ENCODE results near the gene STRBP.

The STRBP gene

DNA sequence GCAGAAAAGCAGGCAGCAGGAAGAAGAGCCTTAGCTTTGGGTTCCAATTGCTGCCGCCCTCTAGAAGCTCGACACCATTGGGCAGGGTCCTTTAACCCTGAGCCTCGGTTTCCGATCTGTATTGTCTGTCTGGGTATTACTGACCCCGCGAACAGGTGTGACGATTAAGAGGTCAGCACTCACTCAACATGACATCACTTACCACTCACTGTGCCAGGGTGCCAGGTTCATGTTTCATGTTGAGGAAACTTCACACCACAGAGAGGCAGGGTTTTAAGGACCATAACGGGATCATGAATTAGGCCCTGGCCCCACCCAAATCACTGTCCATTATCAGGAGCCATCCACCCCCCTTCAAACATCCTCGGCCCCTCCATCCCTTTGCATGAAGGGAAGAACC lies 159.4 kb downstream of the STRBP start:
- no peak overlapping the region for H3K4me3 Mint-ChIP-seq
- DNase-seq (ENCODE audit: low spot score in 2 of 2) (no peak), ATAC-seq (replicated peaks; ENCODE audit: extremely low read depth, poor library complexity, severe bottlenecking) (no peak)
- H3K27ac Mint-ChIP-seq (ENCODE audit: low read depth): no peak overlapping the region
- H3K9me3 Mint-ChIP-seq: no peaks in the 10 kb centered on the region
- peaks cover 9% of the 10 kb centered on the region for H3K36me3 Mint-ChIP-seq (ENCODE audit: insufficient read depth)
- H3K27me3 Mint-ChIP-seq: no peaks in the 10 kb centered on the region
- no peaks in the 10 kb centered on the region for H3K4me1 Mint-ChIP-seq

DNA sequence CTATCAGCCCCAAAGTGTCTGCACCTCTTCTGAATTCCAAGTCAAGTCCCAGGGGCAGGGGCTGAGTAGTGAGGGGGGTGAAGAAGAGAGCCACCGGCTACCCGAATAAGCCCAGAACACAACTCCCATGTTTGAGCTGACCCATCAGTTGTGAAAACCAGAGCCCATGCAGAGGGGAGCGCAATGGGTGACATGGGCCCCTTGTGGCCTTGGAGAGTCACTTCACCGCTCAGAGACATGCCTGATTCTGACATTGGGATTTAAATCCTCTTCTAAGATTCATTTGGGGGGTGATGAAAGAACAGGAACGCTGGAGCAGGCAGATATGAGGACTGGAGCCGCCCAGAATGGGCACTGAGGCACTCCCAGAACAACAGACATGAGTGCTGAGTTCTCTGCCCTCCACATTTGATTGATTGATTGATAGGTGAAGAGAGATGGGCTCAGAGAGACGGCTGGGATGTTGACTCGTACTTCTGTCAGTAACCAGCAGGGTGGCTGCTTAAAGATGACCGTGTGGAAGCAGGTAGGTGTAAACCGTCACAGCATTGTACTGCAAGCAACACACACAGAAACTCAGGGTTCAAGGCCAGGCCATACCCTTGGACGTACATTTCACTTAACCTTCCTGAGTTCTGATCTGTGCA lies 160.6 kb downstream of the STRBP start:
- Mint-ChIP-seq H3K4me3 (no peak overlapping the region), H3K9me3 (no peaks in the 10 kb centered on the region), H3K36me3 (ENCODE audit: insufficient read depth) (peaks cover 15% of the 10 kb centered on the region), H3K27me3 (no peaks in the 10 kb centered on the region), H3K27ac (ENCODE audit: low read depth) (no peak overlapping the region), H3K4me1 (no peaks in the 10 kb centered on the region)
- ATAC-seq (replicated peaks; ENCODE audit: extremely low read depth, poor library complexity, severe bottlenecking) (no peak), DNase-seq (ENCODE audit: low spot score in 2 of 2) (no peak)

DNA sequence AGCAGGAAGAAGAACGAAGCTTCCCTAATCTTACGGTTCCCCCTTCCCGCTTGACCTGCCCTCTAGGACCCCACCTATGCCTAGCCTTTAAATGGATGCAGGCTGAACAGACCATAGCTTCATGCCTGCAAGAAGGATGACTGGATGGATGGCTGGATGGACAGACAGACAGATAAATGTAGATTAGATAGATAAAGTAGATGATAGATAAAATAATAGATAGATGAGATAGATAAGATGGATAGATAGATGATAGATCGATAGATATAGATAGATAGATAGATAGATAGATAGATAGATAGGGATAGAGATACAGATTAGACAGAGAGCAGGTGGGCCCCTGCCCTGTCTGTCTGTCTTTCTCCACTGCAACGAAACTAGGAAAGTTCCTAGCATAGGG lies 162.9 kb downstream of the STRBP start:
- no peaks in the 10 kb centered on the region for H3K4me1 Mint-ChIP-seq
- no peak overlapping the region for H3K4me3 Mint-ChIP-seq
- H3K27me3 Mint-ChIP-seq: no peaks in the 10 kb centered on the region
- no peak for DNase-seq (ENCODE audit: low spot score in 2 of 2)
- H3K9me3 Mint-ChIP-seq: no peaks in the 10 kb centered on the region
- H3K36me3 Mint-ChIP-seq (ENCODE audit: insufficient read depth): peaks cover 26% of the 10 kb centered on the region
- H3K27ac Mint-ChIP-seq (ENCODE audit: low read depth): no peak overlapping the region
- no peak for ATAC-seq (replicated peaks; ENCODE audit: extremely low read depth, poor library complexity, severe bottlenecking)

DNA sequence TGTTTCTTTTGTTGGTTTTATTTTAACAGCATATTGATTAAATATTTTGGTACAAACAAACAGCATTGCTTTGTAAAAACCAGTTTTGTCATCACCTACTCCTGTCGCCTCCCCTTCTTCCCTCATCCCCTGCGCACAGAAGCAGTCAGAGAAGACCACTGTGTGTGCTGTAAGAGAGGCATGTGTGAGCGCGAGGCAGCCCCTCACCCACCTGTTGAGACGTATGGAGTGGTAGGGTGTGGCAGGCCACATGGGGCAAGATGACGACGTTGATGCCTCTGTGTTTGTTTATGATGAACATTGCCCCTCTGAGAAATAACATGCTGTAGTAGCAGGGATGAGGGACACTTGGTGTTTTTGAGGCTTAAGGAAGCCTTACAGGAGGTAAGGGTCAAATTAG lies 163.6 kb downstream of the STRBP start:
- Mint-ChIP-seq H3K36me3 (ENCODE audit: insufficient read depth) (peaks cover 27% of the 10 kb centered on the region), H3K27me3 (no peaks in the 10 kb centered on the region), H3K4me1 (no peaks in the 10 kb centered on the region), H3K9me3 (no peaks in the 10 kb centered on the region), H3K4me3 (no peak overlapping the region), H3K27ac (ENCODE audit: low read depth) (no peak overlapping the region)
- DNase-seq (ENCODE audit: low spot score in 2 of 2): no peak
- ATAC-seq (replicated peaks; ENCODE audit: extremely low read depth, poor library complexity, severe bottlenecking): no peak

DNA sequence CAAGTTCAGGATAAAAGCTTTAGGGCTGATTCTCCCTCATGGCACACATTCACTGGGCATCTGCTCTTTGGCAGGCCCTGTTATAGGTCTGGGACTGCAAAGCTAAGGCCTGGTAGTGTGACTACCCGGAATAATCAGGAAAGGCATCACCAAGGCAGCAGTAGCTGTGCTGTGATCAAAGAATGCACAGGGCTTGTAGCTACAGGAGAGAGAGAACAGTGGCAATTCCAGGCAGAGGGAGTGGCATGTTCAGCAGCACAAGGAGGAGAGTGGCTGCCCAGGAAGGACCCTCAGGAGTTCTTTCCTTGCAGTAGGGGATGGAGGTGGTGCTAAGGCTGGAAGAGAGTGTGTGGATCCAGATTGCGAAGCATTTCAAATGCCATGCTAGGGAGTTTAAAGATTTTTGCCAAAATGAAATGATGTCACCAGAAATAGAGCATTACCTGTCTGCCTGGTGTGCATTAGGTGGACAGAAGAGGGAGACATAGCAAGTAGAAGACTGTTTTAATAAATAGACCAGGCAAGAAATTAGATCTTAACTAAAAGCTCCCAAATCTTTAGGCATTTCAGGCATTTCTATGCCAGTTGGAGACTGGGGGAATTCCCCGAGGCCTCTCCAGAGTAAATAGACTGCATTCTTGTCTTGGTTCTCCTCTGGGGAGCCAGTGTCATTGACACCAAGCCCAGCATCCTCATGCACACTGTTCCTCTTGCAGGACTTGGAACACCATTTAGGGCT lies 165.8 kb downstream of the STRBP start:
- H3K4me1 Mint-ChIP-seq: no peaks in the 10 kb centered on the region
- H3K36me3 Mint-ChIP-seq (ENCODE audit: insufficient read depth): peaks cover 40% of the 10 kb centered on the region
- H3K4me3 Mint-ChIP-seq: no peak overlapping the region
- DNase-seq (ENCODE audit: low spot score in 2 of 2): no peak
- H3K27ac Mint-ChIP-seq (ENCODE audit: low read depth): no peak overlapping the region
- no peaks in the 10 kb centered on the region for H3K9me3 Mint-ChIP-seq
- no peak for ATAC-seq (replicated peaks; ENCODE audit: extremely low read depth, poor library complexity, severe bottlenecking)
- no peaks in the 10 kb centered on the region for H3K27me3 Mint-ChIP-seq

DNA sequence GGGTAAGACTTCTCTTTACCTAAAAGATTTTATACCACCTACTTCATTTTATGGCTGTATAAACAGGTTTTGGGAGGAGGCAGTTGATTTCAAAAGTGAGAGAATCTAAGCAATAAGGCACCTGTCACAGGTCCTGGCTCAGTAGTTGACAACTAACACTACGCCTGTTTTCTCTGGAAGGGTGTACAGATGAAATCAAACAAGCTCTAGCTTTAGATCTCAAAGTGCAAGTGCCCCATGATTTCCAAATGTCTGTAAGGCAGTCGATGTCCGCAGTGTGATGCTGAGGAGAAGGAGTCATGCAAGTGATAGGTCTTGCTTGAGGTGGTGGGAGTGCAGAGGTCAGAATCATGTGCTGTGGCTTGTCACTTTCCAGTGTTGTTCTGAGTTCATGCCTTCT lies 168.8 kb downstream of the STRBP start:
- no peaks in the 10 kb centered on the region for H3K4me1 Mint-ChIP-seq
- no peaks in the 10 kb centered on the region for H3K27me3 Mint-ChIP-seq
- no peaks in the 10 kb centered on the region for H3K9me3 Mint-ChIP-seq
- DNase-seq (ENCODE audit: low spot score in 2 of 2) (no peak), ATAC-seq (replicated peaks; ENCODE audit: extremely low read depth, poor library complexity, severe bottlenecking) (no peak)
- H3K4me3 Mint-ChIP-seq: no peak overlapping the region
- H3K27ac Mint-ChIP-seq (ENCODE audit: low read depth): no peak overlapping the region
- peaks cover 38% of the 10 kb centered on the region for H3K36me3 Mint-ChIP-seq (ENCODE audit: insufficient read depth)

DNA sequence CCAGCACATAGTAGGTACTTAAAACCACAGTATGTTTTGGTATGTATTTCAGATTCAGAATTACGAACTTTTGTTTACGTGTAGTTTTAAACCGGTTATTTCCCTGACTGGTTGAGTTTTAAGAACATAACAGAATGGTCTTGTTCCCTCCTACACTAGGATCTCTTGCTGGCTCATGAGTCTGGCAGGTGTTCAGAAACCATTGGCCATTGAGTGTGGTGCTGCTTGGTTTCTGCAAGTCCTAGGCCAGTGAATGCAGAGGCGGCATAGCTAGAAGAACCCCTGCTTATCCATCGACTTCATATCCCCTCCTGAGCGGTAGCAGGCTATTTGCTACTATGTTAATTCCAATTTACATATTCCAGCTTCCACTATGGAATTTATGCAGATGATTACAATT lies 169.3 kb downstream of the STRBP start:
- Mint-ChIP-seq H3K4me1 (no peaks in the 10 kb centered on the region), H3K27ac (ENCODE audit: low read depth) (no peak overlapping the region), H3K36me3 (ENCODE audit: insufficient read depth) (peaks cover 40% of the 10 kb centered on the region), H3K4me3 (no peak overlapping the region), H3K9me3 (no peaks in the 10 kb centered on the region), H3K27me3 (no peaks in the 10 kb centered on the region)
- DNase-seq (ENCODE audit: low spot score in 2 of 2) (no peak), ATAC-seq (replicated peaks; ENCODE audit: extremely low read depth, poor library complexity, severe bottlenecking) (no peak)

DNA sequence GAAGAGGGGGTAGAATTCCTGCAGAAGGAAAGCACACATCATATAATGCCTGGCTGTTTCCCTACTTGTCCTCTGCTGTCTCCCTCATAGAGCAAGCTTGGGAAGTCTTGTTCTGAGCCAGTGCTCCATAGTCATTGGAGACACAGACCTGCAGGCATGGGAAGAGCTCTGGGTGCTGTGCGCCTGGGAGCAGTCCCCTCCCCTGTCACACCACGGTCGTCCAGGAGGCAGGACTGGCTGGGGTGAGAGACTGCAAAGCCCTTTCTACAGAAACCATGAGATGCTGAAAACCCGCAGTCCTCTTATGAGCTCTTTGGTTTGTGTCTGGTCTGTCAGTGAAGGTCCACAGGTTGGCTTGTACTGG lies 170.3 kb downstream of the STRBP start:
- Mint-ChIP-seq H3K4me3 (no peak overlapping the region), H3K36me3 (ENCODE audit: insufficient read depth) (peaks cover 36% of the 10 kb centered on the region), H3K4me1 (no peaks in the 10 kb centered on the region), H3K9me3 (no peaks in the 10 kb centered on the region), H3K27ac (ENCODE audit: low read depth) (no peak overlapping the region), H3K27me3 (no peaks in the 10 kb centered on the region)
- ATAC-seq (replicated peaks; ENCODE audit: extremely low read depth, poor library complexity, severe bottlenecking) (no peak), DNase-seq (ENCODE audit: low spot score in 2 of 2) (no peak)

DNA sequence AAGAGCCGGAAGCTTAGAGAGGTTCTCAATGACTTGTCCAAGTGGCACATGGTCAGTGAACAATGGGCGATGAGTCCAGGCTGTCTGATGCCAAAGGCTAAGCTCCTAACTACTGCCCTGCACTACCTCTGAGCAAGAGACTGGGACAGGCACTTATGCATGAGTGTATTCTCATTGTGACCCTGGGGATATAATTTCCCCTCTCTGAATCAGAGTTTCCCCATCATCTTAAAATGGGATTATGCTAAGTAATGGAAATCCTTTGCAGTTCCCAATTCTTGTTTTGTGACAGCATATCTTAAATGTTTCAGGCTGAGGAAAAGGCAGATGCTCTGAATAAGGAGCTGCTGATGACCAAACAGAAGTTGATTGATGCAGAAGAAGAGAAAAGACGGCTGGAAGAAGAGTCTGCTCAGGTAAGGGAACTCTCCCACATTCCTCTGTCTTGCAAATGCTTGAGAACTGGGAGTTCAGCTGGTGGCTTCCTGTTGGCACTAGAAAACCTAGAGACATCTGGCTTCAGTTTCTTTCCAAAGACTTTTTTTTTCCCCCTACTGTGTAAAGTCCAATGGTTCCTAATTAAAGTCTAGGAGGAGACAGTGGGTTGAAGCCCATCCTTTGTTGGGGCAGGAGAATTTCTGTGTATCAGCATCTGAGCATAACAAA lies 170.8 kb downstream of the STRBP start:
- H3K4me1 Mint-ChIP-seq: no peaks in the 10 kb centered on the region
- H3K4me3 Mint-ChIP-seq: no peak overlapping the region
- DNase-seq (ENCODE audit: low spot score in 2 of 2): no peak
- ATAC-seq (replicated peaks; ENCODE audit: extremely low read depth, poor library complexity, severe bottlenecking): no peak
- H3K27ac Mint-ChIP-seq (ENCODE audit: low read depth): no peak overlapping the region
- no peaks in the 10 kb centered on the region for H3K27me3 Mint-ChIP-seq
- no peaks in the 10 kb centered on the region for H3K9me3 Mint-ChIP-seq
- peaks cover 36% of the 10 kb centered on the region for H3K36me3 Mint-ChIP-seq (ENCODE audit: insufficient read depth)

DNA sequence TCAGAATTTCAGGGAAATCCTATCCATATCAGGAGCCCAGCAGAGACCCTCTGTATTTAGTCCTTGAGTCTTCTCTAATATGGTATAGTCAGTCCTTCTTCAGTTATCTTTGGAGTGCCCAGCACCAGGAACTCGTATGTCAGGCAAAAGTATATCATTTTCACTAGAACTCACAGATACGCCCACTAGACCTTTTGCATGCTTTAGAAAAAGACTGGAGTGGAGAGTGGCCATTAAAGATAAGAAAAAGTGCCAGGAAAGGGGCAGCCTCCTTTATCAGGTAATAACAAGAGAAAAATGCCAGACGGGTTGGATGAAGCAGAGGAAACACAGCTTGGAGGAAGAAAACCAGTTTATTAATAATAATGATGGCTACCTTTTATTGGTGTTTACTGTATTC lies 171.4 kb downstream of the STRBP start:
- H3K9me3 Mint-ChIP-seq: no peaks in the 10 kb centered on the region
- H3K27ac Mint-ChIP-seq (ENCODE audit: low read depth): no peak overlapping the region
- no peak overlapping the region for H3K4me3 Mint-ChIP-seq
- H3K4me1 Mint-ChIP-seq: no peaks in the 10 kb centered on the region
- DNase-seq (ENCODE audit: low spot score in 2 of 2): no peak
- no peak for ATAC-seq (replicated peaks; ENCODE audit: extremely low read depth, poor library complexity, severe bottlenecking)
- peaks cover 37% of the 10 kb centered on the region for H3K36me3 Mint-ChIP-seq (ENCODE audit: insufficient read depth)
- H3K27me3 Mint-ChIP-seq: no peaks in the 10 kb centered on the region

DNA sequence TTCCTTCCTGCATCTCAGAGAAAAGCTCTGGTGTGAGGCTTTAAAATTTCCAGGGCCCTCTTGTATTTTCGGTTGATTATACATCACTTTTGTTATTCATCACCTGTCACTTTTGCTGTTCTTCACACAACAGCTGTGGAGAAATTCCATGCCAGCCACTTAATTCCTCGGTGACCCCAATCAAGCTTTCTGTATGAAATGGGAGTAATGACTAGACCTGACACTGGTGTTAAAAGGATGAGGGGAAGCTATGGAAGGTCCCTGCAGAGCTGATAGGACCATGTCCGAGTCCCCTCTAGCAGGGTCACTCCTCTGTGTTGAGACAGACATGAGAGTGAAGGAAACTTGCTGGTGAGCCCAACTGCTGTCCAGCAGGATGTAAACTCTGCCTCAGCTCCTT lies 175.2 kb downstream of the STRBP start:
- H3K27ac Mint-ChIP-seq (ENCODE audit: low read depth): no peak overlapping the region

DNA sequence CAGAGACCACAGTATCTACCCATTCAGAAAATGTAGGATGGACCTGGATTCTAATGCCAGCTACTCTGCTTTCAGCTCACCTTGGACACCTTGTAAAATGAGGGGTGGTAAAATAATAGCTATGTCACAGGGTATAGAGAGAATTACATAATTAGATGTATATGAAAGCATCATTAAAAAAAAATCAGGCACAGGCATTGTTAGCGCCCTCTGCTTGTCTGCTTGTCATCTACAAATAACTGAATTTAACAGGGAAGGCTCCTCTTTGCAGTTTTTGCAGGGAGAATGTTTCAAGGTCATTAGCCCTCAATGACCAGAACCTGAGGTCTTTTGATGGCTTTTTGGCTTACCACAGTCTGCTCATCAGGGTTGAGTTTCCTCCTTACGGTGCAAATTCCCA lies 176.9 kb downstream of the STRBP start:
- Mint-ChIP-seq H3K4me3 (no peak overlapping the region), H3K9me3 (no peaks in the 10 kb centered on the region), H3K36me3 (ENCODE audit: insufficient read depth) (peaks cover 28% of the 10 kb centered on the region), H3K27me3 (no peaks in the 10 kb centered on the region), H3K4me1 (no peaks in the 10 kb centered on the region), H3K27ac (ENCODE audit: low read depth) (no peak overlapping the region)
- DNase-seq (ENCODE audit: low spot score in 2 of 2) (no peak), ATAC-seq (replicated peaks; ENCODE audit: extremely low read depth, poor library complexity, severe bottlenecking) (no peak)

More for the DNA sequence above, 175.2 kb downstream of the STRBP start:
- Mint-ChIP-seq H3K4me3 (no peak overlapping the region), H3K4me1 (no peaks in the 10 kb centered on the region), H3K27me3 (no peaks in the 10 kb centered on the region), H3K9me3 (no peaks in the 10 kb centered on the region), H3K36me3 (ENCODE audit: insufficient read depth) (peaks cover 28% of the 10 kb centered on the region)
- no peak for ATAC-seq (replicated peaks; ENCODE audit: extremely low read depth, poor library complexity, severe bottlenecking)
- no peak for DNase-seq (ENCODE audit: low spot score in 2 of 2)

DNA sequence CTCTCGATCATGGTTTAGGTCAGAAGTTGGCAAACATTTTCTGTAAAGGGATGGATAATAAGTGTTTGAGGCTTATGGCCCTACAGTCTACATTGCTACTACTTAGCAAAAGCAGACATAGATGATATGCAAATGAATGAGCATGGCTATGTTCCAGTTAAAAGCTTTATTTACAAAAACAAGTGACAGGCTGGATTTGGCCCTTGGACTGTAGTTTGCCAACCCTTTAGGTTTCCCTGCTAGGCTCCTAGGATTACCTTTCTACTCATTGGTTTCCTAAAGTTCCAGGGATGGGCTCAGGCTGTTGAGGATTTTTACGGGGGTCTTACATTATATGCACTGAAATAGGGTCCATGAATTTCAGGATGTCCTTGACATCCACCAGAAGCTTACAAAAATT lies 177.4 kb downstream of the STRBP start:
- Mint-ChIP-seq H3K4me3 (no peak overlapping the region), H3K4me1 (no peaks in the 10 kb centered on the region), H3K27me3 (no peaks in the 10 kb centered on the region), H3K27ac (ENCODE audit: low read depth) (no peak overlapping the region), H3K36me3 (ENCODE audit: insufficient read depth) (peaks cover 28% of the 10 kb centered on the region), H3K9me3 (no peaks in the 10 kb centered on the region)
- DNase-seq (ENCODE audit: low spot score in 2 of 2): no peak
- ATAC-seq (replicated peaks; ENCODE audit: extremely low read depth, poor library complexity, severe bottlenecking): no peak

All from central memory CD8-positive, alpha-beta T cell (primary cell).